Mesendoderm (in vitro differentiated cells): ENCODE data around the gene TSSC4.

Experiments used
- DNase-seq: peaks from one replicate; pipeline ENCODE4 v3.0.0; 2013
- H2AK5ac ChIP-seq: 2 replicates; pipeline ENCODE4 v1.6.1; 2013; ENCODE audit warnings: low read length, inconsistent platforms
- H2BK120ac ChIP-seq: 2 replicates; pipeline ENCODE4 v1.6.1; 2013; ENCODE audit warnings: low read depth, mild to moderate bottlenecking, low read length, moderate library complexity, mixed read lengths
- H2BK15ac ChIP-seq: replicated peaks from 2 replicates; pipeline ENCODE4 v1.6.1; 2013; ENCODE audit warnings: low read depth, mild to moderate bottlenecking, moderate library complexity
- H2BK5ac ChIP-seq: 2 replicates; pipeline ENCODE4 v1.6.1; 2013; ENCODE audit warnings: low read length, inconsistent platforms
- H3K18ac ChIP-seq: 2 replicates; pipeline ENCODE4 v1.6.1; 2013; ENCODE audit warnings: mild to moderate bottlenecking, low read length, mixed read lengths
- H3K23ac ChIP-seq: one replicate; pipeline ENCODE4 v1.6.1; 2013; ENCODE audit warnings: low read length
- H3K27ac ChIP-seq: 2 replicates; pipeline ENCODE4 v1.5.1; 2013; ENCODE audit warnings: low read depth, mild to moderate bottlenecking, inconsistent platforms, low read length, moderate library complexity
- H3K27me3 ChIP-seq: 2 replicates; pipeline ENCODE4 v1.6.1; 2013; ENCODE audit warnings: low read length, control low read depth, mild to moderate bottlenecking, inconsistent platforms; ENCODE audit not compliant: insufficient read depth, poor library complexity
- H3K36me3 ChIP-seq: 2 replicates; pipeline ENCODE4 v1.6.1; 2013; ENCODE audit warnings: low read length, inconsistent platforms; ENCODE audit not compliant: control insufficient read depth, insufficient read depth
- H3K4ac ChIP-seq: one replicate; pipeline ENCODE4 v1.6.1; 2013; ENCODE audit warnings: low read depth, mild to moderate bottlenecking, low read length, moderate library complexity
- H3K4me1 ChIP-seq: 2 replicates; pipeline ENCODE4 v1.6.1; 2013; ENCODE audit warnings: low read depth, low read length, inconsistent platforms; ENCODE audit not compliant: control insufficient read depth
- H3K4me2 ChIP-seq: 2 replicates; pipeline ENCODE4 v1.6.1; 2013; ENCODE audit warnings: low read length
- H3K4me3 ChIP-seq: 2 replicates; pipeline ENCODE4 v1.5.1; 2013; ENCODE audit warnings: mild to moderate bottlenecking, low read length
- H3K56ac ChIP-seq: one replicate; pipeline ENCODE4 v1.6.1; 2013; ENCODE audit warnings: low read length
- H3K79me1 ChIP-seq: 2 replicates; pipeline ENCODE4 v1.6.1; 2013; ENCODE audit warnings: low read length, inconsistent platforms
- H3K79me2 ChIP-seq: 2 replicates; pipeline ENCODE4 v1.6.1; 2013; ENCODE audit warnings: mild to moderate bottlenecking, low read length; ENCODE audit not compliant: control insufficient read depth, insufficient read depth
- H3K9ac ChIP-seq: 2 replicates; pipeline ENCODE4 v1.6.1; 2013; ENCODE audit warnings: low read length, inconsistent platforms
- H4K5ac ChIP-seq: one replicate; pipeline ENCODE4 v1.6.1; 2013; ENCODE audit warnings: low read length
- H4K8ac ChIP-seq: one replicate; pipeline ENCODE4 v1.6.1; 2013; ENCODE audit warnings: low read depth, mild to moderate bottlenecking, control low read depth, low read length, moderate library complexity
- WGBS: extraction: QIAGEN DNeasy Blood & Tissue Kit; methylation state at CpG from one replicate; pipeline ENCODE4 v1.1.7; 2013; ENCODE audit warnings: low lambda C conversion rate, missing lambda C conversion rate; ENCODE audit not compliant: insufficient coverage; ENCODE audit errors: extremely low coverage; 5-methylcytosine and 5-hydroxymethylcytosine counted together

Gene TSSC4

GRCh38 chr11:2399488-2400068 lies 972 bp upstream of the TSSC4 start:
- Histone ChIP-seq H3K27me3 (no peaks in the 10 kb centered on the region), H3K79me2 (peaks cover 11% of the 10 kb centered on the region), H4K5ac (no peak overlapping the region), H3K18ac (no peak overlapping the region), H3K4me2 (peak overlapping the region; percentile 60), H3K4me1 (peaks cover 5% of the 10 kb centered on the region), H3K4me3 (peak overlapping the region; percentile 34), H2AK5ac (no peak overlapping the region), H4K8ac (peak overlapping the region; percentile 57), H3K79me1 (peaks cover 11% of the 10 kb centered on the region), H3K23ac (no peak overlapping the region), H3K9ac (peak overlapping the region; percentile 81), H2BK5ac (peak overlapping the region; percentile 35), H2BK120ac (no peak overlapping the region), H3K4ac (peak overlapping the region; percentile 22), H3K56ac (peak overlapping the region; percentile 90), H3K27ac (peak overlapping the region; percentile 69), H2BK15ac (no peak overlapping the region), H3K36me3 (peaks cover 3% of the 10 kb centered on the region)
- DNase-seq = peak; percentile 38
- whole genome bisulfite sequencing = no CpG with 5 or more reads among the region's 23 CpGs

GRCh38 chr11:2400762-2401435 lies 349 bp downstream of the TSSC4 start:
- H3K4ac ChIP-seq = peak overlapping the region; percentile 77
- peaks cover 11% of the 10 kb centered on the region for H3K79me2 ChIP-seq
- H3K27ac ChIP-seq = no peak overlapping the region
- H3K4me1 ChIP-seq = peaks cover 5% of the 10 kb centered on the region
- peak overlapping the region; percentile 64 for H3K4me2 ChIP-seq
- peak overlapping the region; percentile 82 for H2AK5ac ChIP-seq
- no peak overlapping the region for H3K18ac ChIP-seq
- H3K36me3 ChIP-seq = no peaks in the 10 kb centered on the region
- no peaks in the 10 kb centered on the region for H3K27me3 ChIP-seq
- peak overlapping the region; percentile 95 for H3K4me3 ChIP-seq
- H4K5ac ChIP-seq = no peak overlapping the region
- no peak for DNase-seq
- H2BK15ac ChIP-seq = no peak overlapping the region
- no peak overlapping the region for H2BK5ac ChIP-seq
- H4K8ac ChIP-seq = no peak overlapping the region
- H3K56ac ChIP-seq = peak overlapping the region; percentile 96
- H3K79me1 ChIP-seq = peaks cover 11% of the 10 kb centered on the region
- H3K9ac ChIP-seq = peak overlapping the region; percentile 99
- H3K23ac ChIP-seq = no peak overlapping the region
- no peak overlapping the region for H2BK120ac ChIP-seq
- no CpG with 5 or more reads among the region's 55 CpGs for WGBS

GRCh38 chr11:2401436-2401984 lies 960 bp downstream of the TSSC4 start:
- Histone ChIP-seq H3K79me2 (peaks cover 11% of the 10 kb centered on the region), H3K4ac (no peak overlapping the region), H3K9ac (peak overlapping the region; percentile 99), H4K5ac (no peak overlapping the region), H2BK5ac (no peak overlapping the region), H3K27ac (no peak overlapping the region), H2BK15ac (no peak overlapping the region), H3K27me3 (no peaks in the 10 kb centered on the region), H3K18ac (no peak overlapping the region), H4K8ac (no peak overlapping the region), H3K56ac (peak overlapping the region; percentile 96), H3K79me1 (peaks cover 11% of the 10 kb centered on the region), H3K4me2 (peak overlapping the region; percentile 64), H3K36me3 (no peaks in the 10 kb centered on the region), H3K23ac (no peak overlapping the region), H3K4me3 (peak overlapping the region; percentile 95), H3K4me1 (peaks cover 5% of the 10 kb centered on the region), H2BK120ac (no peak overlapping the region), H2AK5ac (no peak overlapping the region)
- no peak for DNase-seq
- no CpG with 5 or more reads among the region's 12 CpGs for WGBS

- Histone ChIP-seq H3K4ac (no peak overlapping the region), H3K79me1 (peaks cover 11% of the 10 kb centered on the region), H3K27ac (no peak overlapping the region), H3K4me1 (peaks cover 5% of the 10 kb centered on the region), H4K5ac (no peak overlapping the region), H3K27me3 (no peaks in the 10 kb centered on the region), H3K23ac (no peak overlapping the region), H3K56ac (no peak overlapping the region), H2BK15ac (no peak overlapping the region), H4K8ac (no peak overlapping the region), H3K9ac (no peak overlapping the region), H3K79me2 (peaks cover 11% of the 10 kb centered on the region), H3K4me2 (no peak overlapping the region), H2BK120ac (no peak overlapping the region), H3K18ac (no peak overlapping the region), H3K4me3 (no peak overlapping the region), H2BK5ac (no peak overlapping the region), H2AK5ac (no peak overlapping the region), H3K36me3 (no peaks in the 10 kb centered on the region)
- no CpG with 5 or more reads among the region's 13 CpGs for WGBS
- DNase-seq = no peak
Observed at GRCh38 chr11:2402106-2402505, 1.6 kb downstream of the TSSC4 start.

GRCh38 chr11:2402890-2403645 lies 2.5 kb downstream of the TSSC4 start:
- no peak overlapping the region for H3K18ac ChIP-seq
- H3K56ac ChIP-seq = no peak overlapping the region
- H3K27me3 ChIP-seq = no peaks in the 10 kb centered on the region
- H3K79me1 ChIP-seq = peaks cover 11% of the 10 kb centered on the region
- H3K4me3 ChIP-seq = no peak overlapping the region
- no peak overlapping the region for H3K27ac ChIP-seq
- no peak overlapping the region for H2BK5ac ChIP-seq
- H2BK120ac ChIP-seq = no peak overlapping the region
- no peak overlapping the region for H3K4ac ChIP-seq
- WGBS = no CpG with 5 or more reads among the region's 31 CpGs
- no peak overlapping the region for H3K9ac ChIP-seq
- peaks cover 11% of the 10 kb centered on the region for H3K79me2 ChIP-seq
- no peak overlapping the region for H2BK15ac ChIP-seq
- no peak overlapping the region for H3K4me2 ChIP-seq
- peaks cover 5% of the 10 kb centered on the region for H3K4me1 ChIP-seq
- H4K5ac ChIP-seq = no peak overlapping the region
- H4K8ac ChIP-seq = no peak overlapping the region
- no peak overlapping the region for H3K23ac ChIP-seq
- H2AK5ac ChIP-seq = no peak overlapping the region
- H3K36me3 ChIP-seq = no peaks in the 10 kb centered on the region
- no peak for DNase-seq
